ENCODE data around the gene PARP6.
"Not testable (repeated sequence)": the region's sequence is repeated elsewhere in the genome, so short reads cannot be mapped to it uniquely, and the experiment has no call there.

The PARP6 gene

DNA sequence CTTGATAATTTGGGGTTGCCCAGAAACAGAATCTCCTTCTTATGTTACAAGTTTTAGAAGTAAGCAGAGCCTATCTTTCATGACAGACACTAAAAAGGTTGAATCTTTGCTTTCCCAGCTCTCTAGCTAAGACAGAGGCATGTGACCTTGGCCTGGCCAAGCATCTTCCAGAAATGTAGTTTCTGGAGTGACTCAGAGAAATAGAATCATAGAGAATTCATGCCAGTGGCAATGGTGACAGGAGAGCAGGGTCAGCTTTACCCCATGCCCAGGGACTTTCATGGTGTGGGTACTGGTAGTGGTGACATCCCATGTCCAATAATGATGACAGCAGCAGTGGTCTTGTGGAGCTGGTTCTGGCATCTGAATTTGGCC, 4.0 kb upstream of the PARP6 start:
- DNase-seq: no peak

DNA sequence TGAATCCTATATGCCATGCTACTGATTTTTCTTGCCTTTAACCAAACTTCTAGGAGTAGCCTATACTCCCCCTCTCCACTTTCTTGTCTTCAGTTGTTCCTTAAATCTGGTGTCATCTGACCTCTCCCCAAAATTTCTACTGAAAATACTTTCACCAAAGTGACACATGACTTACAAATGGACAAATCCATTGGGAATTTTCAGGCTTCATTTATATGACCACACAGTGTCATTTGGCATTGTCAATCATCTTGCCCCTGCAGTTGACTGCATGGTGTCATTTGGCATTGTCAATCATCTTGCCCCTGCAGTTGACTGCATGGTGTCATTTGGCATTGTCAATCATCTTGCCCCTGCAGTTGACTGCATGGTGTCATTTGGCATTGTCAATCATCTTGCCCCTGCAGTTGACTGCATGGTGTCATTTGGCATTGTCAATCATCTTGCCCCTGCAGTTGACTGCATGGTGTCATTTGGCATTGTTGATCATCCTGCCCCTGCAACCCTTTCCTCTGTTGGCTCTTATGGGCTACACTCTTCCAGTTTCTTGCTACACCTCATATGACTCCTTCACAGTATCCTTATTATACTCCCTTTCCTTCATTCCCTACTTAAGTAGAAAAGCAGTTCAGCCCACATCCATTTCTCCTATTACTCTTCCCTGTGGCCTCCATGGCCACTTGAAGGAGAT, 3.4 kb upstream of the PARP6 start:
- DNase-seq: not testable (repeated sequence)

DNA sequence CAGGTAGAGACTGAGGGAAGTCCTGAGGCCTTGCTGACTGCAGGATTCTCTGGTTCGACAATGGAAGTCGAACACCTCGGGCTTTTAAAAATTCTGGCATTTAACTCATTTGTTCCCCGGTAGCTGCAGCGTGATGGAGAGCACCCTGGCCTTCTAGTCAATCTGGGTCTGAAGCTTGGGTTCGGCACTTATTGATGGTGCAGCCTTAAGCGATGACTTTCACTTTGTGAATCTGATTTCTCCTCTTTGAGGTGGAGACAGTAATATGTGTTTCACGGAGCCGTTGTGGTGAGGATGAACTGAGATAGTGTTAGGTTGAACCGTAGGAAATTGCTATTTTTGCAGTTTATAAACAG, 621 bp upstream of the PARP6 start:
- DNase-seq: no peak

DNA sequence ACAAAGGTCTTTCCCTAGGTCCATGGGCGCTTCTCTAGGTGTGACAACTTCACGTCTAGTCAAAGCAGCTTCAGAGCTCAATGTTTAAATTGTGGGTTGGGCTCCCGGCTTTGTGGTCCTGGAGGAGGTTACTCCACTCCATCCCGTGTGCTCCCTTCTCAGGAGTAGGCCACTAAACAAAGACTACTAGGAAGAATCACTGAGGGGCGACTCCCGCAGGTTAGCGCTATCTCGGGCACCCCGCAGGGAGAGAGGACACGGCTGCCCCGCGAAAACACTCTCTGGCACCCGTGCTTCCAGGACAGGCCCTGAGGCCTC, 500 bp downstream of the PARP6 start:
- DNase-seq: no peak

DNA sequence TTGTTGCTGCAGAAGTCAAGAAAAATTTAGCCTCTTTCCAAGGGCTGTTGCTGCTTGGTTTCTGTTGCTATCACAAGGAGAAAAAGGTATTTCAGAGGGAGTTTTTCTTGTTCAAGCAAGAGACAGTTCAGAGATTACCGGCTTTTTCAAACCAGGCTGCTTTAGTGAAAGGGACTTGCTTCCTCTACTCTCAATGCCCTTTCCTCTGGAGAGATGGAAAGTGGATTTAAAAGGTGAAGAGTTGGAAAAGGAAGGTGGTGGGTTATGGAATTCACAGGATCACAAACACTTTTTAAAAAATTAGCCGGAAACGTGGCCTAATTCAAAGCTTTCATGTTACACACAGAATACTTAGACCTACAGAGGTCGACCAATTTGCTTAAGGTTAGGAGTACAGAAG, 1.1 kb downstream of the PARP6 start:
- no peak for DNase-seq

DNA sequence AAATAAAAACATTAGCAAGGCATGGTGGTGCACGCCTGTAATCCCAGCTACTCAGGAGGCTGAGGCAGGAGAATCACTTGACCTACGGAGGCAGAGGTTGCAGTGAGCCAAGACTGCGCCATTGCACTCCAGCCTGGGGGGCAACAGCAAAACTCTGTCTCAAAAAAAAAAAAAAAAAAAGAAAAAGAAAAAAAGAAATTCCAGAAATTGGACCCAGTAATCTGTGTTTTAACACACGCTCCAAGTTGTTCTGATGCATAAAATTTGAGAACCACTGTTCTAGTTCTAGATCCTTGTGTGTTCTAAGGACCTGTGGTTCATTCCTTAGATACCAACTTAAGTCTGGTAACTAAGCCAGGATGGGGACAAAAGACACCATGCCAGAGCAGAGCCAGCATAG, 2.6 kb downstream of the PARP6 start:
- DNase-seq: no peak

DNA sequence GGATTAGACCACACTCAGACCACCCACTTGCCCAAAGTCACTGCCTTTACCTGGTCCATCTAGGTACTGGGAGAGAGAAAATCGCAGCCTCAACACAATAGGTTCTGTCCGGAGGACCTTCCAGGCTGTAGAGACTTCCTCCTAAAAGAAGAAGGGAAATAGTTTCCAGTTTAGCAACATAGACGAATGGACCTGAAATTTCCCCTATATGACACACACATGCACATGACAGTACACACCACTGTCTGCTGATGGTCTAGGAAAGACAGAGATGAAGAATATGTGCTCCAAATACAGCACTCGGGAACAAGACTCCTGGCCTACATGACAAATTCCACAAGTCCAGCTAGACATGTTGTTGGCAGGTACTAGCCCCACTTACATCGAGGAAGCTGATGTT, 7.3 kb downstream of the PARP6 start:
- DNase-seq: no peak

DNA sequence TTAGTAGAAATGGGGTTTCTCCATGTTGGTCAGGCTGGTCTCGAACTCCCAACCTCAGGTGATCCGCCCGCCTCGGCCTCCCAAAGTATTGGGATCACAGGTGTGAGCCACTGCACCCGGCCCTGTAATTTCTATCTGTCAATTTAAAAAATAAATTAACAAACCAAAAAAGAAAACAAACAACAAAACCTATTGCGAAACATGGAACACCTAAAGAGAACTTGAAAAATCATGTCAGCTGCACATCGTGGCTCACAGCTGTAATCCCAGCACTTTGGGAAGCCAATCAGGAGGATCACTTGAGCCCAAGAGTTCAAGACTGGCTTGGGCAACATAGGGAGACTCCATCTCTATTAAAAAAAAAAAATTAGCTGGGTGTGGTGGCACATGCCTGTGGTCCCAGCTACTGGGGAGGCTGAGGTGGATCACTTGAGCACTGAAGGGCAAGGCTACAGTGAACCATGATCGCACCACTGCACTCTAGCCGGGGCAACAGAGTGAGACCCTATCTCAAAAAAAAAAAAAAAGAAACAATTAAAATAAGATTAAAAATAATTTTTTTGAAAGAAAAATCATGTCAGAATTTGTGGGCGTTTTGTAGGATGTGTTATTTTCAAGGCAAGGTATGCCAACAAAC, 19.6 kb downstream of the PARP6 start:
- DNase-seq: no peak

DNA sequence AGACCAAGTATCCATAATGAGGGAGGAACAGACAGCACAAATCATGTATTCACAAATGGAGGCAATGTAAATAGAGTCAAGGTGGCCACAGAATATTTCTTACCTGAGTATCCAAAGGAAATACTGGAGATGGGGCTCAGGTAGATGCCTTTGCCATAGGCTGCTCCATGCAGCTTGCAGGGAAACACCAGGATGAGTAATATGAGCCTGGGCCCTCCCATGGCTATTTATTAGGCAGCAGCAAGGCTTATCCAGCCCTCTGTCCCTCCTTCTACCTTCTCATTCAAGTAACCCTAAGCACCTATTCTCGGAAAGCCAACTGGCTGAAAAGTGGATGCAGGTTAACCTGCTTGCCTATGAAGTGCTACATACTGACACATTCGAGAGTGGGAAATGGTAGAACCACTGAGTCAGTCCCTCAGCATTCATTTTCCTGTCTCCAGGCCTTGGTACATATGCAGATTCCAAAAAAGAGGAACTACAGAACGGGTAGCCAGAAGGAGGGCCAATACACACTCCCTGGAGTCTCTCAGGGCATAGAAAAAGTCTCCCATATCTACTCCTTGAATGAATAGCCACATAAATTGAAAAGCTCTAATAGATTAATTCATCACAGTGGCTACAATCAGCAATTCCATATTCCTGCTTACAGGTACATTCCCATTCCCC, 23.1 kb downstream of the PARP6 start:
- no peak for DNase-seq

DNA sequence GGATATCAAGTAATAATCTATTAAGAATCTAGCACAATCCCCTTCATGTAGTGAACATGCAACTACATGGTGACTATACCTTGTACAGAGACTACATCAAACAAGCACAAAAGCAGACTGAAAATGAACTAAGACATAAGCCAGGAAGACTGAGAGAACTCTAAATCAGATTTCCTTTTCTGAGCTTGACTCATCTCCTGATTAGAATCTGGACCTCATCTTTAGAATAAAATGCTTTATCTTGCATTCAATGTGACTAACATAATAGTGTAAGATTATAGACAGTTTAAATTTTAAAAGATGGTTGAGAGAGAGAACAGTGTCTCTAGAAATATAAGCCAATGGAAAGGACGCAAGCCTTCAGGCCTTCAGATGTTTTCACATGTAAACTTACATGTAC, 23.8 kb downstream of the PARP6 start:
- no peak for DNase-seq

DNA sequence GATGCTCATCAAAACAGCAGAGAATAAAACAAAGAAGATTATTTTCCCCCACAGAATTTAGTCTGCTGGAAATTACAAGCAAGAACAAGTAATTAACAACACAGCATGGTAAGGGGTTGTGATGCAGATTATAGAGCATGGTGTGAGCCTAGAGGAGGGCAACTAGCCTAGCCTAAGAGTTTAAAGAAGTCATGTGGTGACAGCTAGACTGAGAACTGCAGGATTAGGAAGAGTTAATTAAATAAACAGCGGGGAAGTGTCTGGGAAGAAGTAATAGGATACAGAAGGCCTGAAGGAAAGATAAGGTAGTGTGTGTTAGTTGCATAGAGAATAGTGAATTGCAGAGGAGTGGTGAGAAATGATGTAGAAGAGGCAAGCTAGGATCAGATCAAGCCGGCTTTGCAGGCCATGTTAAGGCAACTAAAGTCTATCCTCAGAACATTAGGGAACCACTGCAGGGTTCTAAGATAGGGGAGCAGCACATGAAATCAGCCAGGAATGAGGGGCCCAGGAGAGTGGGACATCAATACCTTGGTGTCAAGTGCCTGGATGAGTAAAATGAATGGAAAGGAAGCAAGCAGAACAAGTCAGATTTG, 29.5 kb downstream of the PARP6 start:
- DNase-seq: no peak

DNA sequence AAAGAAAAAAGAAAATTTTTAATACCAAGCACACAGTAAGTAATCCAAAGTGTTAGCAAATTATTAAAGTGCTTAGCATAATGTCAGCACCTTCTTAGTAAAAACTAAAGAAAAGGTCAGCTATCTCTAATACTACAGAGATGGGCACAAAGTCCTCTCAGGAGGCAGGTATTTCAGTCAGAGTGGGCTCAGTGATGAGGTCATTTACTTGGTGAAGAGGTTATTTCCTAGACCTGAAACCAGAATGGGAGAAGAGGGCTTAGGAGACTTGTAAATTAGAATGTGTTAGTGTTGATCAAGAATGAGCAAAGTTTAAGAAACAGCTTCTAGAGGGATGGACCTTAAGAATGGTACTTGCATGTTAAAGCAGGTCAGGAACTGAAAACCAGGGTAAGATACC, 32.7 kb downstream of the PARP6 start:
- DNase-seq: no peak

DNA sequence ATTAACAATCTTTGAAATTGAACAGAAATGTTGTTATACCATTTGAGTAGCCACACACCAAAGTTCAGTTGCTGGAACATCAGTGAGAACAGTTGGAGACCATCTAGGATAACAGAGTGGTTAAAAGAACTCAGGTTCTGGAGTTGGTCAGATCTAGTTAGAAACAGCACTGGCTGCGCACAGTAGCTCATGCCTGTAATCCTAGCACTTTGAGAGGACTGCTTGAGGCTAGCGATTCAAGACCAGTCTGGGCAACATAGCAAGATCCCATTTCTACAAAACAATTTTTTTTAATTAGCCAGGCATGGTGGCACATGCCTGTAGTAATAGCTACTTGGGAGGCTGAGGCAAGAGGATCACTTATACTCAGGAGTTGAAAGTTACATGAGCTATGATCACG, 33.8 kb downstream of the PARP6 start:
- DNase-seq: no peak

DNA sequence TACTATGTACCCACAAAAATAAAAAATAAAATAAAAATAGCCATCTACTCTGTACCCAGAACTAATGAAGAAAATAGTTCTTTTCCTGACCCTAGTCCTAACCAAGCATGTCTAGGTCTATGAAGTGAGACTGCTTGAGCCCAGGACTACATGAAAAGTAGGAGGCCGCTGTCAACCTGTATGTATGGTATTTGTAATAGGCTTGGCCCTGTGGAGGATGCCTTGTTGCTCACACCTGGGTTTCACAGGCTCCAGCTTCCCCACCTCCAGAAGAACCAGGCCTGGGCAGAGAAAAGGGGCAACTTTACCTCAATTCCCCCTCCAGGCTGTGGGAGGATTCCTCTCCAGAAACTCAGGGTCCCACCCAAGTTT, 34.5 kb downstream of the PARP6 start:
- DNase-seq: no peak

DNA sequence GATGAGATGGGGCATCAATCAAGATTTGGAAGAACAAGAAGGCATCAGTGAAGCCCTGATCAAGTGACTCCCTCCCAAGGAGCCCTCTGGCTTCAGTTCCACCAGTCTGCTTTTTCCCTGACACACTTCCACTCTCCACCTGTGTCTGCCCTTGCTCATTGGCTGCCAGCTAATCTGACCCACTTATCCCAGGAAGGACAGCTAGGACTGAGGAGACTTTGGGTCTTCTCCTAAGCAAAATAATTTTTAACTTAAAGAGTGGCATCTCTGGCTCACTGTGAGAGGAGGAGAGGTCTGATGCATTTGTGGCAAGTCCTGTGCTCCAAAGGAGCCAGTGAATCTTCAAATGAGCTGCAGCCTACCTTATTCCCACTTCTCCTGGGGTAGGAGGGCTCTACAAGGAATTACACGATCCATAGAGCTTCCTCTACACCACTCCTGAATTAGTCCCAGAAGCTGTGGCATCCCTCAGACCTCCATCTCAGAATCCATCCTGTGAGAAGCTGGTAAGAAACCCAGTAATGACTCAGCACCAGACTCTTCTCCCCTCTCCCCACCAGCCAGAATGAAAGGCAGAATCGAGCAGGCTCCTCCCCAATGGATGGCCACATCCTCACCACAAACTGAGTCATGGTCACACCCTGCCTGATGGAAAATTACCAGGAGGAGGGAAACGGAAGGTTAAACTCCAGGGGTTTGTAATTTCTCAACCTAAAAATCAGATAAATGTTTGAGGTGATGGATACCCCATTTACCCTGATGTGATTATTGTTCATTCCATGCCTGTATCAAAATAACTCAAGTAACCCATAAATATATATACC, 35.1 kb downstream of the PARP6 start:
- no peak for DNase-seq

DNA sequence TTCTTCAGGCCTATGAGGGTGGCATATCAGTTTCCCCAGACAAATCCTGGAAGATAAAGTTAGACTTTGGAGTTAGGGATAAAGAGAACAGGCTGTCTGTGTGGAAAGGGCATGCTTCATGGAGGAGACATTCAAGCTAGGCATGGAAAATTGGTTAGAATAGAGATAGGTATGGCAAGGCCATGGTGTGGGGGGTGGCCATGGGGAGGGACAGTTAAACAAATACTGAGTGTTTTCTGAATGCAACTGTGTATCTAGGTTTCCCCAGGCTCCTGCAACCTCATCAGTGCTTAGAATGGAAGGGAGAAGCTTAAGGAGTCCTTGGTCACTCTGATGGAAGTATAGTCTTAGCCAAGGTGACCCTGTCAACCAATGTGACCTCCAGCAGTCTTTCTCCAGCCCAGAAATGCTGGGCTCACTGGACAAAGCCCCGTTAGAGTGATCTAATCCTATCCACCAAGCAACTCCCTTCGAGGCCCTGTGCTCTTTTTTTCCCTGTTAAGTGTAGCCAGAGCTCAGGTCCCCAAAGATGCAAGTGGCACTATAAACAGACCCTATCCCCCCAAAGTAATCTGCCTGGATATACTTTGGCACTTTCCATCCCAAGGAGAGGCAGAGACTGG, 35.9 kb downstream of the PARP6 start:
- no peak for DNase-seq

DNA sequence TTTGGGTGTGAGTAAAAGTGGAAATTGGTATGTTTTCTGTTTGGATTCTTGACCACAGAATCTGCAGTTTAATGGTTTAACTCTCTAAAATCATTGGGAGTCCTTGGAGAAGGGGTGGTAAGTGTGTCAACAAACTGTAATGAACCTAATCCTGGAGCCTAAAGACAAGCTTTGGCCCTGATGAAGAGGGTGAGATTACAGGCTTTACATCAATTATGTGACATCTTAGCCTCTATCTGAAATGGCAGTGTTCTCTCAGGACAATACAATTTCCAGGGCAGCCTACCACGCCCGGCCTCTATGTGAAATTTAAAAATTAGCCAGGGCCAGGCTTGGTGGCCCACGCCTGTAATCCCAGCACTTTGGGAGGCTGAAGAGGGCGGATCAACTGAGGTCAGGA, 37.1 kb downstream of the PARP6 start:
- DNase-seq: no peak

DNA sequence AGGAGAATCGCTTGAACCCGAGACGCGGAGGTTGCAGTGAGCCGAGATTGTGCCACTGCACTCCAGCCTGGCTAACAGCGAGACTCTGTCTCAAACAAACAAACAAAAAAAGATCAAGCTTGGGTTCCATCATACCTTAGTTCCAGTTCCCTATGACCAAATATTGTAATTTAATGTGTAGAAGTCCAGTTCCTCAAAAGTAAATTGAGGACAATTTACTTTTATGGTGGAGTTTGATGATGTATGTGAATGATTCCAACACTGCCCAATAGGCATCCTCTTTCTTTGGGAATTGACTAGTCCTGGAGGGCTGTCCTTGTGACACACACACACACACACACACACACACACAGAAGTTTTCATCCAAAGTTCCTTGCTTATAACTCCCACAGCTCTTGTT, 38.6 kb downstream of the PARP6 start:
- no peak for DNase-seq

DNA sequence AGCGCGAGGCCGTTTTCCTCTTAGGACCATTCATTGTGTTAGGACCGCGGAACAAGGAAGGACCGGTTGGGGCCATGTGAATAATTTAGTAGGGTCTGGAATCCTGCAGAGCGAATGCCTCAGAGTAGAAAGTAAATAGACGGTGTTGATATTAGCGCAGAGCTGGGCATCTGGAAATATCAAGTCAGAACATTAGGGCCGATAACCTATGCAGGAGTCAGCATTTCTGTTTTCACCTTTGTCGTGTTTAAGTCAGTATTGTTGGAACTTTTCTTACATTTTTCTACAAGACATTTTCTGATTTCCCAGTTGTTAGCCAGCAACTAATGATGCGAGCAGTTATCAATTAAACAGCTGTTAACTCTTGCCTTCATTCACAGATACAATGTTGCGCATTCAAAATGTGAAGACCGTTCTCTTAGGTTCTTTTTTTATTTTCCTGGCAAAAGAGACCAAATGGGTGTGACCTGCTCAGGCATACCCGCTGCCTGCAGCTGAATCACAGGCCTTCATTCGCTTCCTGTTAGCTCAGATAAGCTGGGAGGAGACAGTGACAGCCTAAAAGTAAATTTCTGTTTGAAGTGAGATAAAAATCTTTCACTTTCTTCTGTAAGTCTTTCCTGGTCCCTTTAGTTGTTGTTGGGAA, 40.4 kb downstream of the PARP6 start:
- no peak for DNase-seq

DNA sequence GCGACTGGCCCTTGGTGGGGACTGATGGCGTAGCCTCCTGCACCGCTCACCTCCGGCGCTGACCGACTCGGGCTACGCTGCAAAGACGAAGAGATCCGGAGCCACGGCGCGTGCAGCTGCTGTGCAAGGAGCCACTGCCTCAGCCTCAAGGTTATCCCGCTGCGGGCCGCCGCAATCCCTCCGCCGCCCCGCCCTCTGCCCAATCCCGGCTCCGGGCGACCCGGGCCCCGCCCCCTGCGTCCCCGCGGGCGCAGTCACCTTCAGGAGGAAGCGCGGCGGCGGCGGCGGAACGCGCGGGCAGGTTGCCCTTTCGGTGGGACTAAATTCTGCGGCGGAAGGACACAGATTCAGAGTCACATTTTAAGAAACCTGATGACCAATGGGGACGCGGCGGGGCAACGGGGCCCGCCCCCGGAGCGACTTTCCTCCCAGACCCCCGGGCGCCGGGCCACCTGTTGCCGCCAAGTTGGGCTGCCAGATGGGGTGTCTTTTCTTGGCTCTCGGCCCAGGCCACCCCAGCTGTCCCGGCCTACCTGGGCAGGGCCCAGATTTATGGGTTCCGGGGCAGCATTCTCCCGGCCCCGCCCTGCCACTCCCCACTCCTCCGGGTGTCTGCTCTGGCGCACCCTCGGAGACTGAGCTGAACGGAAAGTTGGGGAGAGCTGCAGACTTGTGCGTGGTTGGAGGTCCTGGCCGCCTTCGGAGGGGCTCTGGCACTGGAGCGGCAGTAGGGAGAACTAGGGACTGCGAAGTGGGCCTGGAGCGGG, 41.1 kb downstream of the PARP6 start, which contains the start of gene PKM:
PKM (minus strand) TSS at position 125 of the 767 bp plus-strand sequence. CDS start 12,093 bp downstream, outside the sequence.
- DNase-seq: peak; percentile 73

DNA sequence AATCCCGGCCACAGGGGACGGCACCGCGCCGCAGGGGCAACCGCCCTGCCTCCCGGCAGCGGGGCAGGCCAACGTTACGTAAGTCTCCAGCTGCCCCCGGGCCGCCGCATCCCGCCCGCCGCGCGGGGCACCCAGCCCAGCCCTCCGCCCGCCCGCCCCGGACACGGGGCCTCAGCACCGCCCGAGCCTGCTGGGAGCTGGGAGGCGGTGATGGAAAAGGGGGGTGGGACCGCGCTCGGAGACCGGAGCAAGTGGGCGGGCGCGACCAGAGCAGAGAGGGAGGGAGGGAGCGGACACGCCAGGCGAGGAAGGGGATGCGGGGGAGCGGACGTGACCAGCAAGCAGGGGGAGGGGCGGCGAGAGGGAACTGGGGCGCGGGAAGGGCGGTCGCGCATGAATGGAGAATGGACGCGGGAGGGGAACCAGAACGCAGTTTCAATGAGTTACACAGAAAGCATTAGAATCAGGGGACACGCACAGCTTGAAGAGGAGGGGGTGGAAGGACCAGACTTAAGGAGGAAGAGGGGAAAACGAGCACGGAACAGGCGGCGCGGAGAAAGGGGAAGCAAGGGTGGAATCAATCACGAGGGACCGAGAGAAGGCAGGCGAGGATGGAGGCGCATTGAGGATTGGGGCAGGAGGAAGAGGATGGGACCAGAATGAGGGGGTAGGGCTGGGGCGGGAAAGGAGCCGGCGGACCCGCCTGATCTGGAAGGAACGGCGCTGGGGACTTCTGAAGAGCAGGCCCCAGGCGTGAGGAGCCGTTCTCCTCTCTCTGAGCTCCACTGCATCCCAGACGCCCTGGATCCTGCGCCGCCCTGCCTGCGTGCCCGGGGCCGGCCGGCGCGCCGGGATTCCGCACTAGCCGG, 41.9 kb downstream of the PARP6 start:
- DNase-seq: peak; percentile 11
